Stimulated activated naive CD4-positive, alpha-beta T cell treated with Interleukin-2 at 50 U/mL for 16 hours (primary cell): ENCODE measurements around the gene TRAPPC2B.
"Not testable (repeated sequence)": the region's sequence is repeated elsewhere in the genome, so short reads cannot be mapped to it uniquely, and the experiment has no call there.

ENCODE experiments used
- DNase-seq: peaks from one replicate; lab custom pipeline; 2025; lab: John Stamatoyannopoulos, UW

TRAPPC2B gene

DNA sequence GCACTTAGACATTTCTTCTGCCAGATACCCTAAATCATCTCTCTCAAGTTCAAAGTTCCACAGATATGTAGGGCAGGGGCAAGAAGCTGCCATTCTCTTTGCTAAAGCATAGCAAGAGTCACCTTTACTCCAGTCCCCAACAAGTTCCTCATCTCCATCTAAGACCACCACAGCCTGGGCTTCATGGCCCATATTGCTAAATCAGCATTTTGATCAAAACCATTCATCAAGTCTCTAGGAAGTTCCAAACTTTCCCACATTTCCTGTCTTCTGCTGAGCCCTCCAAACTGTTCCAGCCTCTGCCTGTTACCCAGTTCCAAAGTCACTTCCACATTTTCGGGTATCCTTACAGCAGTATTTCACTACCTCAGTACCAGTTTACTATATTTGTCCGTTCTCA is 11.3 kb downstream of the TRAPPC2B start:
- not testable (repeated sequence) for DNase-seq

DNA sequence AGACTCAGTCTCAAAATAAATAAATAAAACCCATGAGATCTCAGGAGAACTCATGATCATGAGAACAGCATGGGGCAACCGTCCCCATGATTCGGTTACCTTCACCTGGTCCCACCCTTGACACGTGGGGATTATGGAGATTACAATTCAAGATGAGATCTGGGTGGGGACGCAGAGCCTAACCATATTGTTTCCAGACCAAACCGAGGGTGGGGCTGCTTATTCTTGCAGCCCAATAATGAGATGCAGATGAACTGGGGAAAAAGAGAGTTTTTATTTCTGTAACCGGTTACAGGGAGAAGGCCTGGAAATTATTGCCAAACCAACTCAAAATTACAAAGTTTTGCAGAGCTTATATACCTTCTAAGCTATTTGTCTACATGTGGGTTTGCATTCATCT is 12.8 kb downstream of the TRAPPC2B start:
- DNase-seq = no peak

DNA sequence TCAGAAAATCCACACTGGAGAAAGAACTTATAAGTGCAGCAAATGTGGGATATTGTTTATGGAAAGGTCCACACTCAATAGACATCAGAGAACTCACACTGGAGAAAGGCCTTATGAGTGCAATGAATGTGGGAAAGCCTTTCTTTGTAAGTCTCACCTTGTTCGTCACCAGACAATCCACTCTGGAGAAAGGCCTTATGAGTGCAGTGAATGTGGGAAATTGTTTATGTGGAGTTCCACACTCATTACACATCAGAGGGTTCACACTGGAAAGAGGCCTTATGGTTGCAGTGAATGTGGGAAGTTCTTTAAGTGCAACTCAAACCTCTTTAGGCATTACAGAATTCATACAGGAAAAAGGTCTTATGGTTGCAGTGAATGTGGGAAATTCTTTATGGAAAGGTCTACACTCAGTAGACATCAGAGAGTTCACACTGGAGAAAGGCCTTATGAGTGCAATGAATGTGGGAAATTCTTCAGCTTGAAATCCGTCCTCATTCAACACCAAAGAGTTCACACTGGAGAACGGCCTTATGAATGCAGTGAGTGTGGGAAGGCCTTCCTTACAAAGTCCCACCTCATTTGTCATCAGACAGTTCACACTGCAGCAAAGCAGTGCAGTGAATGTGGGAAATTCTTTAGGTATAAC is 14.3 kb downstream of the TRAPPC2B start:
- no peak for DNase-seq

DNA sequence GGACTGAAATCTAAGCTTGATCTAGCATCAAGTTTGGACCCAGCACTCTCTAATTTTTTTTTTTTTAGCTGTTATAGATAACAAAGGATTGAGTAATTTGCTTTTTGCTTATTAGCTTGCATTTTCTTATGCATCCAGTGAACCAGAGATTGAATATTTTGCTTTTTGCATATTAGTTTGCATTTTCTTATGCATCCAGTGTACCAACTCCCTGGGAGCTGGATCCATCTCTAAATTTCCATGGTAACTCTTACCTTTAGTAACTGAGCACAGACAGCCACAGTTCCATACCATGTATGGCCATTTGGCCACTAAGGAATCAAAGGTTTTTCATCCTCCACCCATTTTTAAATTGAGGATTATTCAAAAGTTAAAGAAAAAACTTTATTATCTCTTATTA is 17.6 kb downstream of the TRAPPC2B start:
- DNase-seq = no peak

DNA sequence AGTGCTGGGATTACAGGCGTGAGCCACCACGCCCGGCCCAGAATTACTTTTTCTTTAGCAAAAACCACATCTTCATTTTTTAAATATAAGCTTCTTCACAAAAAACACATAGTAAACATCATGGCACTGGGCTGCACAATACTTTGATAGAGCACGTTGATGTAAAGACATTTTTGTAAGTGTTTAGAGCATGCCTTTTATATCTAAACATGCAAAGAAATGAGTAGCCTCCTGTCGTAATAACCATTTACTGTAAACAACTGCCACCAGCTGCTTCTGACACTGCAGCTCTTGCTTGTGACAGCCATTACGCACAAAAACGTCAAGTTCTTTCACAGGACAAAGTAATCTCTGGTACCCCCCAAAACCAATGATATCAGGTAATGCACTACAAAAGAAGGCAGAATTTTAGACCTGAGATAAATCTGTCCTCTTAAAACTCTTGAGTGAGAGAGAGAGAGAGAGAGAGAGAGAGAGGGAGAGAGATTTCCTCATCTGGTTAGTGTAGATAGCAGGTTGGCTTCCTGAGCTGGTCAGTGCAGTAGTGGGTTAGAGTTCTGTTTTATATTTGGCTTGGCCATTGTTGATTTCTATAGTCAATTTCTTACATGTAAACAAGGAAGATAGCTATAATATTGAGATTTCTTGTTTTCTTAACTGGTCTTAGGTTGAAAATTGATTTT is 19.6 kb downstream of the TRAPPC2B start:
- no peak for DNase-seq

DNA sequence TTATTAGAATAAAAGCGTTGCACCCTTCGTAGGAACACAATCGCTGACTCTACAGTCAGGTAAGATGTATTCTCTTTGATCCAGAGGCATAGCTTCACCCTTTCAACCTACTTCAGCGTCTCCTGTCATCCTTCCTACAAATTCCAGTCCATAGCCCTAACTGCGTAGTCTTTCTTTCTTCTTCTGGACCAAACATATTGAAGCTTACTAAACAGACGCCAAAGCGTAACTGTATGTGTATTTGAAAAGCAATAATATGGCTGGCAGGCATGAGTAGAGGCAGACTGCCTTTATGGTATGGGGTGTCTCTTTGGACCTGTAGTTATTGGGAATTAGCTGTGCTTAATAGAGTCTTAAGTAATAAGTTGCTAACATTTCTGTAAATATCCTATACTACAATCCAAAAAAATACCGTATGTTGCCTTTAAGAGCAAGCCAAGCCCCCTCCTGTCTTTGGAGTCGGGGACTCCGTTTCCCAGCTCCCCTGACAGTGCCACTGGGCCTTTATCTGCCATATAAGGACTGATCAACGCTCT is 25.9 kb downstream of the TRAPPC2B start:
- DNase-seq = no peak

DNA sequence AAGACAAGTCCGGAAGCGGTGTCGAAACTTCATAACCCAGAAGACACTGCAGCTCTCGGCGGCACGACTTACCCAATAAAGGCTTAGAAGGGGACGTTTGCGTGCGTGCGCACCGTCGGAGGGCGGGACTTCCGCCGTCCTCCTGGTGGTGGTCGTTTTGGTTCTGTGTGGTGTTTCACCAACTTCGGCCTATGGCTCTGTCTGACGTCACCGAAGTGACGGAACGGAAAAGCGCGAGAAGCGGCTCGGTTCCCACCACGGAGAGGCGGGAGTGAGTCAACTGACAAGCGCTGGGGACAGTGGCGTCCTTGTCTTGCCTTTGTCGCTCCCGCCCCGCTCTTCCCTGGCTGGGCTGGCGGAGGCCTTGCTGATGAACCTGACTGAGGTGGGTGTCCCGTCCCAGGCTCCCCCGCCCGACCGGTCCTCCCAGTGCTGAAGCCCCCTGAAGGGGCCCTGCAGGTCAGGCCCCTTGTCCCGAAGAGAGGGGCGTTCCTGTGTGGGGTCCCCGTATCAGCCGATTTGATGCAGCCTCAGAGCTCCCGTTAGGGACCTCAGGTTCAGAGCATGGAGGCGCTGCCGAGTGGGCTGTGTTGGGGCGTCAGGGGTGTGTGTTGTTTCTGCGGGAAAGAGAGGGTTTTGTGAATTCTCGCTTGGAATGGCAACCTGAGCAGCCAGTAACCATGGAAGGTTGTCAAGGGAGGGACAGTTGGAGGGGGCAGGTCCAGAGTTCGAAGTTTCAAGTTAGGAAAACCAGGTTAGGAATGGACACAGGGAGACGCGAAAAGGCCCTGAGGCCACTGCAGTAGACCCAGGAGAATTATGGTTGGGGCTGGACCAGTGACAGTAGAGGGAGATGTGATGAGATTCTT is 26.6 kb downstream of the TRAPPC2B start, which contains the start of gene ZNF548:
ZNF548 (plus strand) TSS at position 125 of the 869 bp plus-strand sequence; CDS start at position 371, 246 bp downstream.
- peak; percentile 96 for DNase-seq

DNA sequence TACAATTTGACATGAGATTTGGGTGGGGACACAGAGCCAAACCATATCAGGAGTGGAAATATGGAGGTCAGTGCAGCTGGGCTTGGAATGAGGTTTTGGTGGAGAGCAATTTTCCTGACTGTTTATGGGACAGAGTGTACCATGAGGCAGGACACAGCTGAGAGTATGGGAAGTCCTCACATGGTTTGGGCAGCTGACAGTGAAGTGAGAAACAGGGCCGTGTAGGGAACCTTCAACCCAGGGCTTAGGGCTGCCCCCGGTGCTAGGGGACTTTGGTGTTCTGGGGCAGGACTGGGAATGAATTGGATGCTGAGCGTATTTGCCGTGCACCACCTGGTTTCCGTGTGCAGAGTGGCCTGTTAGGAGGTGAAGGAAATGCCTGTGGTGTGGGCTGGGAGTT is 32.4 kb downstream of the TRAPPC2B start:
- DNase-seq = no peak

DNA sequence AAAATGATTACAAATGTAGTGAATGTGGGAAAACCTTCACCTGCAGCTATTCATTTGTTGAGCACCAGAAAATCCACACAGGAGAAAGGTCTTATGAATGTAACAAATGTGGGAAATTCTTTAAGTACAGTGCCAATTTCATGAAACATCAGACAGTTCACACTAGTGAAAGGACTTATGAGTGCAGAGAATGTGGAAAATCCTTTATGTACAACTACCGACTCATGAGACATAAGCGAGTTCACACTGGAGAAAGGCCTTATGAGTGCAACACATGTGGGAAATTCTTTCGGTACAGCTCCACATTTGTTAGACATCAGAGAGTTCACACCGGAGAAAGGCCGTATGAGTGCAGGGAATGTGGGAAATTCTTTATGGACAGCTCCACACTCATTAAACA is 35.5 kb downstream of the TRAPPC2B start:
- no peak for DNase-seq

DNA sequence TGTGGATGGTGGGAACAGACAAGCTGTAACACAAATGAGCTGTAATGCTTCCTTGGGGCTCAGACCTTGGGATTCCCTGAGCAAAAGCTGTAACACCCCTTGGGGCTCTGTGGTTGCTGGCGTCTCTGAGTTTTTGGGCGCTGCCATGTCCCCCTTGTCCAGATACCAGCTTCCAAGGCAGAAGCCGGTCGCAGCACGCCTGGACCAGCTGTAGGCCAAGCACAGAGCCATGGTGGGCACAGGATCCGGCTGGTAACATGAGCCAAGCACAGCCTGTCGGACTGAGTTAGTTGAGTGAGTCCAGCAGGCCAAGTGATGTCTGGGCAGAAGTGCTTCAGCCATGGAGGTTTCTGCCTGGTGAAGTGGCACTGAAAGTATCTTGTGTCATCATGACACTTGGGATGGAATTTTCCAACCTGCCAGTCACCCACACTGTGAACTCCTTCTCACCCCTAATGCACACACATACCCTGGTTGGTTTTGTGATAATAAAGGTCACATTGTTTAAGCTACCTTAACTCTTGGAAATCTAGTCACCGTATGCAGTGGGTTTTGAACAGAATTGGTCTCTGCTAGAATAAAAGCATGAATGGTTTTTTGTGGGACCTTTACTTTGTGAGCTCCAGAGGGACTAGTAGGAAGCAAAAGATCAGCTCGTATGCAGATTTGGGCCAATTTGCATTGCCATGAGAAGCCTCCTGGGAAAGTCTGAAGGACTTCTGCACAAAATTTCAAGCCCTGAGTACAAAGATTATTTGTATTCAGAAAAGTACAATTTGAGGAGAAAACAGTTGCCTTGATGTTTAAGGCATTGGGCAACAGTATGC is 40.6 kb downstream of the TRAPPC2B start:
- DNase-seq = no peak

DNA sequence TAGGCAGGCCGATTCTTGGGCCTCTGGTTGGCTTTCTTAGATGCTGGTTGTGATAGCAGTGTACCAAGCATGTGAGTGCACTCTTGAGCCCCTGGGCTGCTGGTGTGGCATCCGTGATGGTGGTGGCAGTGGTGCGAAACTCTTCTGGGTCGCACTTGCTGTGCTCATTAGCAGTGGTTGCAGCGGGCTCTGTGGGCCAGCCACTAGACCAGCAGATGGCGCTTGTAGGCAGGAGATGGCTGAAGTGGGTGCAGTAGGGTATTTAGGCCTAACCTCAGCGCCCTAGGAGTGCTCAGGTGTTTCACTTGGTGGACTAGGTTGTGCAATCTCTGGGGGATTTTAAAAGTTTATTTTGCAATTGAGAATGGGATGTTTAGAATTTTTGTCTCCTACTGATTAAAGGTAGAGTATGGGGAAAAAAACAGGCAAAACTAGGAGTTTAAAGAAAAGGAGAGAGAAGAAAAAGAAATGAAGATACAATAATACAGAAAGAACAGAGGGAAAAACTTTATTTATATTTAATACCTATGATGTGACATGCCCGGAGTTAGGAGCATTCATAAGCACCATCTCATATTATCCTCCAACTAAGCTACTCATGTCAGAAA is 43.3 kb downstream of the TRAPPC2B start:
- peak; percentile 63 for DNase-seq

DNA sequence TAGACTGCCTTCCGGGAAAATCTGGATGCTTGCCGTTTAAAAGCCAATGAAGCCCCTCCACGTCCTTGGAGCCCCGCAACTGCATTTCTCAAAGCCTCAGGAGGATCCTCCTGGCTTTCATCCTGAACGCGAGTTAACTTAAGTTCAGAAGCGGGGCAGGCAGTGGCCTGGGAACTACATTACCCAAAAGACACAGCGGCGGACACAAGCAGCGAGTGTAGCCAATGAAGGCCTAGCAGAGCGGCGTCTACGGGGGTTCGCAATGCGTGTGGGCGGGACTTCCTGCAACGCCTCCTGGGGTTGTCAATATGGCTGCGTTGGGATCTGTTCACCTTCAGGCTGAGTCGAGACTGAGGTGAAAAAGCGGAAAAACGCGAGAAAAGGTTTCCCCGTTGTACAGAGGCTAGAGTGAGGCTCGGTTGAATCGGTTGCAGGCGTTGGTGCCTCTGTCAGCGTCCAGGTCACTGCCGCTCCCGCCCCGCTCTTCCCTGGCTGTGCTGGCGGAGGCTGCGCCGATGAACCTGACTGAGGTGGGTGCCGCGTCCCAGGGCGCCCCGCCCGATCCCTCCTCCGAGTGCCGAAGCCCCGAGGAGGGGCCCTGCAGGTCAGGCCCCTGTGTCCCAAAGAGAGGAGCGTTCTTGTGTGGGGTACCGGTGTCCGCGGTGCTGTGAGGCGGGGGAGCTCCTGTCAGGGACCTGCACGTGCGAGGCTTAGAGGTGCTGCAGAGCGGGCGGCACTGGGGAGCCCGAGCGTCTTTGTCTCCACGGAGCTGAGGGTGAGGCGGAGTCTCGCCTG is 47.7 kb downstream of the TRAPPC2B start, which contains the start of gene ZNF17:
ZNF17 (plus strand) TSS at position 285 of the 795 bp plus-strand sequence. CDS start 2,455 bp downstream, outside the sequence.
- DNase-seq = peak; percentile 94
